Keratinocyte (primary cell): Measurements from ENCODE around the gene RPIA. TPM values are rescaled to one million over a fixed set of nuclear protein-coding genes. Genes with fewer than 3 reads are reported as not detected.

Experiments
- DNase-seq: peaks from one replicate; pipeline ENCODE4 v3.0.0-alpha.2; 2011; ENCODE audit warnings: low read depth, missing footprints, low spot score
- FAIRE-seq: peaks from 2 replicates; lab custom pipeline; 2011; peaks lifted over from hg19 to GRCh38; lab: Jason Lieb, UNC
- H2AFZ ChIP-seq: 2 replicates; pipeline ENCODE4 v1.6.0; 2012; ENCODE audit warnings: low read length, control low read depth, inconsistent platforms; ENCODE audit not compliant: control insufficient read depth
- H3K27ac ChIP-seq: 2 replicates; pipeline ENCODE4 v1.5.1; 2011; ENCODE audit warnings: low read length; ENCODE audit not compliant: control insufficient read depth, insufficient read depth
- H3K27me3 ChIP-seq: 3 replicates; pipeline ENCODE4 v1.6.0; 2011; ENCODE audit warnings: low read length; ENCODE audit not compliant: control insufficient read depth, insufficient read depth; ENCODE audit errors: extremely low read depth
- H3K36me3 ChIP-seq, 2 experiments: 2 replicates in 1 of 2; 3 replicates in 1 of 2; pipeline ENCODE4 v1.5.1; 2011; ENCODE audit warnings: low read length in 2 of 2, mild to moderate bottlenecking in 1 of 2; ENCODE audit not compliant: control insufficient read depth in 2 of 2, insufficient read depth in 2 of 2; ENCODE audit errors: extremely low read depth in 1 of 2
- H3K4me1 ChIP-seq: 3 replicates; pipeline ENCODE4 v1.5.1; 2011; ENCODE audit warnings: low read length; ENCODE audit not compliant: control insufficient read depth, insufficient read depth; ENCODE audit errors: extremely low read depth
- H3K4me2 ChIP-seq: 3 replicates; pipeline ENCODE4 v1.6.0; 2011; ENCODE audit warnings: low read depth, low read length; ENCODE audit not compliant: control insufficient read depth, insufficient read depth; ENCODE audit errors: extremely low read depth
- H3K4me3 ChIP-seq, 3 experiments: fragments of 200-600 bp in 1 of 3; sonication (generic) in 1 of 3; 2 replicates in 2 of 3; 3 replicates in 1 of 3; pipeline ENCODE4 v1.5.1; 2011 to 2016; ENCODE audit warnings: low read length in 3 of 3, mild to moderate bottlenecking in 3 of 3, control low read depth in 2 of 3, inconsistent platforms in 1 of 3, low read depth in 1 of 3, mixed read lengths in 1 of 3, mixed run types in 1 of 3, moderate library complexity in 1 of 3; ENCODE audit not compliant: control insufficient read depth in 2 of 3, insufficient read depth in 2 of 3; ENCODE audit errors: extremely low read depth in 1 of 3
- H3K79me2 ChIP-seq: 2 replicates; pipeline ENCODE4 v1.6.0; 2012; ENCODE audit warnings: low read length; ENCODE audit not compliant: control insufficient read depth, insufficient read depth
- H3K9ac ChIP-seq: 3 replicates; pipeline ENCODE4 v1.6.0; 2011; ENCODE audit warnings: low read length; ENCODE audit not compliant: control insufficient read depth, insufficient read depth; ENCODE audit errors: extremely low read depth
- H3K9me1 ChIP-seq: 3 replicates; pipeline ENCODE4 v1.6.0; 2011; ENCODE audit warnings: low read length; ENCODE audit not compliant: control insufficient read depth, insufficient read depth; ENCODE audit errors: extremely low read depth
- H3K9me3 ChIP-seq: 2 replicates; pipeline ENCODE4 v1.5.1; 2012; ENCODE audit warnings: low read depth, low read length; ENCODE audit not compliant: control insufficient read depth
- H4K20me1 ChIP-seq: 3 replicates; pipeline ENCODE4 v1.6.0; 2011; ENCODE audit warnings: low read length; ENCODE audit not compliant: control insufficient read depth, insufficient read depth; ENCODE audit errors: extremely low read depth
- EZH2 ChIP-seq: IDR thresholded peaks from one replicate; pipeline ENCODE4 v1.6.1; 2012; ENCODE audit warnings: inconsistent platforms, mild to moderate bottlenecking, low read length, moderate library complexity
- dilution Hi-C: fragments of 300-500 bp; cut with MboI; formaldehyde crosslinking; loops from one replicate; pipeline ENCODE4 v1.7.0; 2020; ENCODE audit warnings: low sequenced_read_pairs; ENCODE audit not compliant: extremely low pct_ligation_motif_present
- polyA plus RNA-seq, 5 experiments: library from polyadenylated mRNA; depleted of rRNA in 3 of 5; stranded (reverse) in 3 of 5; stranded (forward) in 1 of 5; unstranded in 1 of 5; fragments of >200 nt; gene quantifications; 1 replicate in 1 of 5; 2 replicates in 3 of 5; 3 replicates in 1 of 5; pipeline versions ENCODE4 v1.2.1 to v1.2.3, GENCODE V29; 2011 to 2012; ENCODE audit warnings: missing spikeins in 2 of 5, low read depth in 1 of 5, low replicate concordance in 1 of 5
- TF ChIP-seq, protein P1 (sequence below), 3 experiments: IDR thresholded peaks in 1 of 3; conservative IDR thresholded peaks in 1 of 3; optimal IDR thresholded peaks in 1 of 3; 2 replicates in 2 of 3; 3 replicates in 1 of 3; pipeline versions ENCODE3 to v1.5.1; 2011; ENCODE audit warnings: low read length in 3 of 3, mild to moderate bottlenecking in 3 of 3, moderate library complexity in 2 of 3, control low read depth in 1 of 3, inconsistent platforms in 1 of 3; ENCODE audit not compliant: insufficient read depth in 2 of 3; ENCODE audit errors: extremely low read depth in 1 of 3

Gene RPIA
- polyA plus RNA-seq, 1 donor (not counting 4 experiments of a cell fraction or from before 2014, with no cell fraction given): 11.4 TPM

DNA sequence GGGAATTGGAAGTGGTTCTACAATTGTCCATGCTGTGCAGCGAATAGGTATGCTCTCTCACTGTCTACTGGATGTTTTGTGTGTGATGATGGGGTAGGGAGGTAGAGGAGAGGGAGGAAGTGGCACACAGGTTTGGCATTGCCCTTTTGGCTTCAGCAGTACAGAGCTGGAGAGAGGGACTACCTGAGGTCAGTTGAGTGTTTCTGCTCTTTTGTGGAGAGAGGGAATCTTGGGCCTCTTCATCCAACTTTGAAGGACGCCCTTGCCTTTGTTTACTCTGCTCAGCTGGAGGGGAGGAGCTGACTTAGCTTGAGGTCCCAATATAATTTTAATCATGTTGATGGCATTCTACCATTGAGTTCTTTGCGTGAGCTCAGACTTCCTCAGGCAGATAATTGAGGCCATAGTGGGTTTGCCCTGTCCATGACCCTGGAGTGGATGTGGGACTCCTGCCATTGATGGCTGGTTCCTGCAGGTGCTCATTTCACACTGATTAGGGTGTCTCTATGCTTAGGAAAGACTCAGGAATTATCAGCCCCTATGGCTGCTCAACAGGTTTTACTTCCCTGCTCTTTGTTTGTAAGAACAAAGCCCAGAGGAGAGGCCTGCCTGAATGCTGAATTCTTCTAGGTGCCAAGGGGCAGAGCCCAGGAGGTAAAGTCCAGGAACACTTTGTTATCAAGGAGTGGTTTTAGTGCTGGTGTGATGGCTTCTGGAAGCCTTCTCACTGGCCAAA, 7.2 kb downstream of the RPIA start:
- DNase-seq: no peak
- no peak overlapping the region for H3K4me3 ChIP-seq
- H3K27ac ChIP-seq: no peak overlapping the region
- no peak overlapping the region for H2AFZ ChIP-seq
- no peaks in the 10 kb centered on the region for H4K20me1 ChIP-seq
- H3K4me2 ChIP-seq: no peak overlapping the region
- H3K79me2 ChIP-seq: peaks cover 33% of the 10 kb centered on the region
- dilution Hi-C loops: no loop called here
- no peak overlapping the region for H3K9ac ChIP-seq
- H3K9me1 ChIP-seq: no peaks in the 10 kb centered on the region
- no peaks in the 10 kb centered on the region for H3K27me3 ChIP-seq
- peaks cover 4 to 7% of the 10 kb centered on the region in 2 experiments for H3K36me3 ChIP-seq
- TF ChIP-seq EZH2: no peak
- TF ChIP-seq, protein P1, sequence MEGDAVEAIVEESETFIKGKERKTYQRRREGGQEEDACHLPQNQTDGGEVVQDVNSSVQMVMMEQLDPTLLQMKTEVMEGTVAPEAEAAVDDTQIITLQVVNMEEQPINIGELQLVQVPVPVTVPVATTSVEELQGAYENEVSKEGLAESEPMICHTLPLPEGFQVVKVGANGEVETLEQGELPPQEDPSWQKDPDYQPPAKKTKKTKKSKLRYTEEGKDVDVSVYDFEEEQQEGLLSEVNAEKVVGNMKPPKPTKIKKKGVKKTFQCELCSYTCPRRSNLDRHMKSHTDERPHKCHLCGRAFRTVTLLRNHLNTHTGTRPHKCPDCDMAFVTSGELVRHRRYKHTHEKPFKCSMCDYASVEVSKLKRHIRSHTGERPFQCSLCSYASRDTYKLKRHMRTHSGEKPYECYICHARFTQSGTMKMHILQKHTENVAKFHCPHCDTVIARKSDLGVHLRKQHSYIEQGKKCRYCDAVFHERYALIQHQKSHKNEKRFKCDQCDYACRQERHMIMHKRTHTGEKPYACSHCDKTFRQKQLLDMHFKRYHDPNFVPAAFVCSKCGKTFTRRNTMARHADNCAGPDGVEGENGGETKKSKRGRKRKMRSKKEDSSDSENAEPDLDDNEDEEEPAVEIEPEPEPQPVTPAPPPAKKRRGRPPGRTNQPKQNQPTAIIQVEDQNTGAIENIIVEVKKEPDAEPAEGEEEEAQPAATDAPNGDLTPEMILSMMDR (optimal IDR thresholded peaks at IDR 0.05 in 1 of 3, IDR thresholded peaks at IDR 0.05 in 1 of 3, conservative IDR thresholded peaks at IDR 0.05 in 1 of 3; ENCODE audit: extremely low read depth in 1 of 3, insufficient read depth in 2 of 3, low read length in 3 of 3): no peak
- no peaks in the 10 kb centered on the region for H3K9me3 ChIP-seq
- FAIRE-seq: no peak
- no peaks in the 10 kb centered on the region for H3K4me1 ChIP-seq

DNA sequence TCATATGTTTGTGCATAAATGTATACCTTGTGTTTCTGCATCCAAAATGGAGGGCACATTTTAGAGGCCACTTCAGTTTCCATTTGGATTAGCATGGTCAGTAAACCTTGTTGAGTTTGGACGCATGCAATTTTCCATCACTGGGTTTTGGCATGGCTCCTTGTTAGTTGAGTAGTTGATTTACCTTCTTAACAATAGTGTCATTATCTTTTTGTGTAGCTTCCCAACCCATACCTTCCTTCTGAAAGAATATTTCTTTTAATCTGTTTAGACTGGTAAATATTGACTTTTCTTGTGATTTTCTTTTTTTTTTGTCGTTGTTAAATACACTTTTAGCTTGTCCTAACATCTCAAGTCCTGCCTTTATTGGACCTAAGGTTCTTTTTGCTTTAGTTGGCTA, 15.5 kb downstream of the RPIA start:
- Histone ChIP-seq H3K4me2 (no peak overlapping the region), H3K27ac (no peak overlapping the region), H3K4me3 (no peak overlapping the region), H3K27me3 (no peaks in the 10 kb centered on the region), H3K9me1 (no peaks in the 10 kb centered on the region), H4K20me1 (no peaks in the 10 kb centered on the region), H3K9me3 (no peaks in the 10 kb centered on the region), H3K79me2 (no peaks in the 10 kb centered on the region), H3K4me1 (peaks cover 12% of the 10 kb centered on the region), H3K9ac (no peak overlapping the region), H3K36me3 (peaks cover 2% of the 10 kb centered on the region in 2 experiments), H2AFZ (no peak overlapping the region)
- FAIRE-seq (no peak), DNase-seq (no peak)
- dilution Hi-C loops: no loop called here
- TF ChIP-seq EZH2: no peak
- TF ChIP-seq, protein P1 (optimal IDR thresholded peaks at IDR 0.05 in 1 of 3, IDR thresholded peaks at IDR 0.05 in 1 of 3, conservative IDR thresholded peaks at IDR 0.05 in 1 of 3; ENCODE audit: extremely low read depth in 1 of 3, insufficient read depth in 2 of 3, low read length in 3 of 3): no peak
